RWPE1 (cell line): Measurements from ENCODE around the gene RAB9A.

ENCODE experiments used
- CTCF ChIA-PET: fragments of 350-600 bp; sonication (Branson Sonifier 250); formaldehyde crosslinking; extraction: SDS; loops from one replicate; lab custom pipeline; 2021; lab: Yijun Ruan, JAX
- POLR2A ChIA-PET: fragments of 400-600 bp; formaldehyde crosslinking; extraction: SDS; loops from one replicate; lab custom pipeline; 2020; ENCODE audit warnings: antibody characterized with exemption; ENCODE audit not compliant: low non-redundant PET; lab: Yijun Ruan, JAX
- DNase-seq: peaks from one replicate; pipeline ENCODE4 v3.0.0; 2012; ENCODE audit warnings: low spot score
- H3K27ac ChIP-seq: fragments of 450-650 bp; 2 replicates; pipeline ENCODE4 v1.5.1; 2017
- TF ChIP-seq, protein P1 (sequence below): fragments of 450-650 bp; conservative IDR thresholded peaks from 2 replicates; pipeline ENCODE4 v1.5.1; 2017; ENCODE audit warnings: low read depth, mild to moderate bottlenecking

RAB9A gene

DNA sequence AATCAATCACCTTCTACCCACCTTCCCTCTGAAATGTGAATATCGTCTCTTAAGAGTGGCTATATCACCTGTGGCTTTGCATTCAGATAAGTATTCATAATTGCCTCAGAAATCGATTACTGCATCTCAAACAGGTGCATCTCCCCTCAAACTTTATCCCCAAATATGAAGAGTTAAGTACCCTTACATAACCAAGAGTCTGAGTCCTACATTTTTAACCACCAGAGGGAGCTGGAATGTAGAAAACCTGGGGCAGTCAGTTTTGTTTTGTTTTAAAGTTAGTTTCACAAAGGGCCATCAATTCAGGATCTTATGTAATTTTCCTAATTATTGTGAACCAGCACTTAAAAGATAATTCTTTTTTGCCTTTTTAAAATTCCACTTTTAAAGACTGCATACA, 30.3 kb upstream of the RAB9A start:
- H3K27ac ChIP-seq, result no peak overlapping the region
- POLR2A ChIA-PET, result no interaction called here
- TF ChIP-seq, protein P1, sequence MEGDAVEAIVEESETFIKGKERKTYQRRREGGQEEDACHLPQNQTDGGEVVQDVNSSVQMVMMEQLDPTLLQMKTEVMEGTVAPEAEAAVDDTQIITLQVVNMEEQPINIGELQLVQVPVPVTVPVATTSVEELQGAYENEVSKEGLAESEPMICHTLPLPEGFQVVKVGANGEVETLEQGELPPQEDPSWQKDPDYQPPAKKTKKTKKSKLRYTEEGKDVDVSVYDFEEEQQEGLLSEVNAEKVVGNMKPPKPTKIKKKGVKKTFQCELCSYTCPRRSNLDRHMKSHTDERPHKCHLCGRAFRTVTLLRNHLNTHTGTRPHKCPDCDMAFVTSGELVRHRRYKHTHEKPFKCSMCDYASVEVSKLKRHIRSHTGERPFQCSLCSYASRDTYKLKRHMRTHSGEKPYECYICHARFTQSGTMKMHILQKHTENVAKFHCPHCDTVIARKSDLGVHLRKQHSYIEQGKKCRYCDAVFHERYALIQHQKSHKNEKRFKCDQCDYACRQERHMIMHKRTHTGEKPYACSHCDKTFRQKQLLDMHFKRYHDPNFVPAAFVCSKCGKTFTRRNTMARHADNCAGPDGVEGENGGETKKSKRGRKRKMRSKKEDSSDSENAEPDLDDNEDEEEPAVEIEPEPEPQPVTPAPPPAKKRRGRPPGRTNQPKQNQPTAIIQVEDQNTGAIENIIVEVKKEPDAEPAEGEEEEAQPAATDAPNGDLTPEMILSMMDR, result peak; percentile 54
- CTCF ChIA-PET, result interaction anchor here (0.8 kb wide), 1 partner anchor 77 kb away, joined by 3 read pairs; no protein-coding TSS in a partner anchor
- peak; percentile 13 for DNase-seq

DNA sequence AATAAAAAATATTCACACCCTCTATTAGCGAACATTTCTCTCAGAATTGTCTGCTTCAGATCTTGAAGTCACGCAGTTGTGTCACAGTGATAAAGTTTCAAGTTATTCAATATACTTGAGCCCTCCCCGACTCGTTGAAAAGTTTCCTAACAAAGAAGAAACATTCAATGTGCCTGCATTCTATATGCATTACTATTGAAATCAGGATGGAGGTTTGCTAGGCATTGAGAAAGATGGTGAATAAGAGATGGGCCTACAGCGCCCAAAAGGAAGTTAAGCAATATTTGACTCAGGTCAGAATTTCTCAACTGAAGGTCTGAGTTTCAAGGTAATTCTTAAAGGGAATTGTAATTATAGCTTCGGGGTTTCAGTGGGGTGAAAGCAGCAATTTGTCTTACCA, 29.9 kb upstream of the RAB9A start:
- CTCF ChIA-PET, result interaction anchor here (0.6 to 0.8 kb wide), 2 partner anchors 35 to 77 kb away, joined by 3 read pairs; no protein-coding TSS in a partner anchor
- peak; percentile 52 for DNase-seq
- H3K27ac ChIP-seq, result peak overlapping the region; percentile 68
- TF ChIP-seq, protein P1, result no peak
- POLR2A ChIA-PET, result no interaction called here

DNA sequence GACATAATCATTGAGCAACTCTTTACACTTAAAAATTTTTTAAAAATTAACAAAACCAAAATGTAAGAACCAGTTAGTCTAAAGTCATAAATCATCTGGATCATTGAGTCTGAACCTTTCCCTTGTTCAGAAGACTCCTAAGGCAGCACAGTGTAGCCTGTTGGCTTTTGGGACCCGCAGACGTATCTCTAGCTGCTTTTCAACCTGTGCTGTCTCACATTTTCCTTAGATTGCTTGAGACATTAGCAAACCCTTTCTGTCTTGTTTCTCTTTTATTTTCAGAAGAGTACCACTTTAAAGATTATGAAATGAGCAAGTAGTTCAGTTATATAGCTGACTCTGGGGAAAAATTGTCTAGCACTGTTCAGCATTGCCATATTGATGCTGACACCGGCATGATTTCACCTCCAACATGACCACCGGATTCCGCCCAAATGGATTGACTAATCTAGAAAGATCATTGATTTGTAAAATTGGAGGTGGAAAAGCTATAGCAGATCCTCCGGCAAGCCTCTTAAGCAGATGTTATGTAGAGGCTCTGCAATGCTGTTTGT, 27.1 kb upstream of the RAB9A start:
- ChIA-PET CTCF (no interaction called here), POLR2A (no interaction called here)
- no peak overlapping the region for H3K27ac ChIP-seq
- DNase-seq, result no peak
- TF ChIP-seq, protein P1, result no peak

DNA sequence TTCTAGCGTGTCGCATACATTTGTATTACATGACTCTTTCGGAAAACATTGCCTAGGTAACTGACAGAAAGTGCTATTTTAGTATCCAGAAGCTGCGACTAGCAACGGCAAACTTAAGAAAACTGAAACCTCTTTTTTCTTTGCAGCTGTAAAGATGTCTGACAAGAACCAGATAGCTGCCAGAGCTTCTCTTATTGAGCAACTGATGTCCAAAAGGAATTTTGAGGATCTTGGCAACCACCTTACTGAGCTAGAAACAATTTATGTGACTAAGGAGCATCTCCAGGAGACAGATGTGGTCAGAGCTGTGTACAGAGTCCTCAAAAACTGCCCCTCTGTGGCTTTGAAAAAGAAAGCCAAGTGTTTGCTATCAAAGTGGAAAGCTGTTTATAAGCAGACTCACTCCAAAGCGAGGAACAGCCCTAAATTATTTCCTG, 26.6 kb upstream of the RAB9A start:
- CTCF ChIA-PET, result no interaction called here
- POLR2A ChIA-PET, result no interaction called here
- no peak for DNase-seq
- H3K27ac ChIP-seq, result no peak overlapping the region
- TF ChIP-seq, protein P1, result no peak

DNA sequence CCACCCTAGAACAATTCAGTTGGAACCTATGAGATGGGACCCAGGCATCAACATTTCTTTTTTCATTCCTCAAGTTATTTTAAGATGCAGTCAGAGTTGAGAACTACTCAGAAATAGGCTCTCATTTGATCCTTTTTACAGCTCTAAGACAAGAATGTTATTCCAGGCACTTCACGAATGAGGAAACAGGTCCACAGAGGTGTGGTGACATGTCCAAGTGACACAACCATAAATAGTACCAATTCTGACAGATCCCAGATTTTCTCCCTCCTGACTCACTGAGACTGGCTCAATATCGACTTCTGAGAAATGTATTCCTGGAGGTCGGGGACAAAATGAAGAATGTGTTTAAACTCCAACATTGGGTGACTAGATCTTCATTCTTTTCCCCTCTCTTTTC, 24.9 kb upstream of the RAB9A start:
- DNase-seq, result no peak
- TF ChIP-seq, protein P1, result no peak
- ChIA-PET POLR2A (no interaction called here), CTCF (no interaction called here)
- no peak overlapping the region for H3K27ac ChIP-seq

DNA sequence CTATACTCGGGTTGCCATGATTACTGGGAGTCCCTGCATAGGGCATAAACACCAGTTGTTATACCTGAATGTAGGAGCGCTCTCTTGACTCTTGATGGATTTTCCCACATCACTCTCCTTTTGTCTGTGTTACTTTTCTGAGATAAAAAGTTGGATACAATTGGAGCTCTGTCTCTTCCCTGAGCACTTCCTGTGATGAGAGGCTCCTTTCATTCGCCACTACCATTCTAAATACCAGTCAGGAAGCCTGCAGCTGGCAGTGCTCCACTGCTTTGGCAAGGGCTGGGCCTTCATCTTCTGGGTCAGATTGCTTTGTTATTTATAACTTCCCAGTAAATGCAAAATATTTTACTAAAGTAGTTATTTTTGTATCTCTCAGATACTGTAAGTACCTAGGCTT, 22.1 kb upstream of the RAB9A start:
- TF ChIP-seq, protein P1, result no peak
- ChIA-PET POLR2A (interaction anchor here (0.6 kb wide), 1 partner anchor 875 kb away, joined by 3 read pairs; the partner anchor contains the start of gene PRPS2), CTCF (no interaction called here)
- H3K27ac ChIP-seq, result no peak overlapping the region
- DNase-seq, result no peak
